Cerebellar cortex (tissue), 1 donor: ENCODE measurements around the gene ADGRB3.
"Not testable (repeated sequence)": the region's sequence is repeated elsewhere in the genome, so short reads cannot be mapped to it uniquely, and the experiment has no call there.

Experiments
- DNase-seq: peaks from one replicate; pipeline ENCODE4 v3.0.0-alpha.2; 2015; ENCODE audit warnings: low spot score

ADGRB3 gene

GRCh38 chr6:68790128-68790527 lies 155.0 kb downstream of the ADGRB3 start:
- not testable (repeated sequence) for DNase-seq

- DNase-seq: not testable (repeated sequence)
These were observed 179.9 kb downstream of the ADGRB3 start for GRCh38 chr6:68814976-68815375.

DNA sequence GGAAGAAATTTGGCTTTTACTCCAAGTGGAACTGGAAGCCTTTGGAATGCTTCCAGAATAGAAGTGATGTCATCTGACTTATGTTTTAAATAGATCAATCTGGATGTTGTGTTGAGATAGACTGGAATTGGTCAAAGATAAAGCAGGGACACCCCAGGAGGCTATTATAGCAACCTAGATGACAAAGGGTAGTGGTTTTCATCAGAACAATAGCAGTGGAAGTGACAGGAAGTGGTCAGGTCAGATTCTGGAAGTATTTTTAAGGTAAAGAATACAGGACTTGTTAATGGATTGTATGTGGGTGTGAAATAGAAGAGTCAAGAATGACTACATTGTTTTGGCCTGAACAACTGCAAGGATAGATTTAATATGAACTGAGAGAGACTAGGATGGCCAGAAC lies 191.4 kb downstream of the ADGRB3 start:
- no peak for DNase-seq

GRCh38 chr6:68834551-68834950 lies 199.5 kb downstream of the ADGRB3 start:
- peak; percentile 65 for DNase-seq

DNA sequence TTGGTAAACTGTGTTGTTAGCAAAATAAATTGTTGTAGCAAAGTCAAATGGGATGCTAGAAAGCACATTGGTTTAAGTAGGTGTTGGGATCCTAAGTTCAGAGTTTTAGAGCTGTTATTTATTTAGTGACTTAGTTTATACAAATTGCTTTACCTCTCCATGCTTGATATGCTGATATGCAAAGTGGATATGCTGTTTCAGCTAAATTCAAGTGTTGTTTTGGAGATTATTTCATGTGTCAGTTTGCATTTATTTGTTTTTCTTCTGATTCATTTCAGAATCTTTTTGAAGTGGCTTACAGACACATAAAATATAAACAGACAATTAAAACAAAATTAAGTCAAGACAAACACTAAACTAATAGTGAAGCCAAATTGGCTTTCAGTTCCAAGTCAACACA lies 203.5 kb downstream of the ADGRB3 start:
- no peak for DNase-seq

GRCh38 chr6:68852791-68853190 lies 217.7 kb downstream of the ADGRB3 start:
- no peak for DNase-seq

GRCh38 chr6:68859233-68859632 lies 224.2 kb downstream of the ADGRB3 start:
- no peak for DNase-seq

DNA sequence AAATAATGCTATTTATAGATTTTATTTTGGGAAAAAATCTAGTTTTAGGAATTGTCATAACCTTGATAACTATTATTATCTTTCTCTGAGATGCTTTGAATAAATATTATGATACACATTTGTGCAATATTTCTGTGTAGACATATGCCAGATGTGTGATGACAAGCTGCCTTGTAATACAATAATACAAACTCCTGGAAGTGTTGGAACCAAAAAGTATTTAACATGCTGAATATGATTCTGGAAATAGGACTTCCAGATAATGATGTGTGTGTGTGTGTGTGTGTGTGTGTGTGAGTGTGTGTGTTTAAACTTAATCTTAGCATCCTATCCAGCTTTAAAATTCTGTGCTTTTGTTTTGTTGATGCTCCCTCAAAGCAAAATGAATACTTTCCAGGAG lies 233.6 kb downstream of the ADGRB3 start:
- no peak for DNase-seq

DNA sequence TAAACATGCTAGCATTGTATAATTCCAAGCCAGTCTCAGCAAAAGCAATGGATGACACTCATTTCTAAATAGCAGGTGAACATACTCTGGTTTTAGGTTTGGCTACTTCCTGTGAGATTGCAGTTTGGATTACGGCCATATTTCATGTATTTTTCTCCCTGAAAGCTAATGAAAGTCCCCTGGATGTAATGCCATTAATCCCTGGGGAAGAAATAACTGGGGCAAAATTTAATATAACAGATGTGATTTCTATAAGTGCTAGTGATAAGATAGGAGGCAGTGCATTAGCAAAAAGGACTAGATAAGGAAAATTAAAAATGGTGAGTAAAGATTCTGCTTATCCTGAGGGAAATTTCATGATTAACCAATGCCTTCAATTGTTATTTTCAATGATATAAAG lies 238.2 kb downstream of the ADGRB3 start:
- peak; percentile 26 for DNase-seq

GRCh38 chr6:68874747-68875146 lies 239.7 kb downstream of the ADGRB3 start:
- no peak for DNase-seq

DNA sequence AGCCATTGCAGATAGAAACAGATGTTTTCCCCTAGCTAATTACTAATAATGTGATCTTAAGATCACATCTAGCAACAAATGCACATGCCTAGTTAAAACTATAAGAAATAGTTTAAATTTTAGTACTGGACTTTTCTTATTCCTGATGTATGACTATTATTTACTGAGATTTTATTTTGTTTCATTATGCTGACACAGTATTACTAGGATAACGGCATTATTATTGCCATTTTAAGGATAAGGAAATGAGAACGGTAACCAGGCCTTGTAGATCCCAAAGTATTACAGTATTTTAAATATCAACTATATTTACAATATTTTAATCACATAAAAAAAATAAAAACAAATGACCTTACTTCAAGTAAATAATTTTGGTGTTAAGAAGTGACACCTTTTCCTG lies 240.3 kb downstream of the ADGRB3 start:
- DNase-seq: no peak

- DNase-seq: peak; percentile 32
These were observed 241.9 kb downstream of the ADGRB3 start for GRCh38 chr6:68876792-68877493.

DNA sequence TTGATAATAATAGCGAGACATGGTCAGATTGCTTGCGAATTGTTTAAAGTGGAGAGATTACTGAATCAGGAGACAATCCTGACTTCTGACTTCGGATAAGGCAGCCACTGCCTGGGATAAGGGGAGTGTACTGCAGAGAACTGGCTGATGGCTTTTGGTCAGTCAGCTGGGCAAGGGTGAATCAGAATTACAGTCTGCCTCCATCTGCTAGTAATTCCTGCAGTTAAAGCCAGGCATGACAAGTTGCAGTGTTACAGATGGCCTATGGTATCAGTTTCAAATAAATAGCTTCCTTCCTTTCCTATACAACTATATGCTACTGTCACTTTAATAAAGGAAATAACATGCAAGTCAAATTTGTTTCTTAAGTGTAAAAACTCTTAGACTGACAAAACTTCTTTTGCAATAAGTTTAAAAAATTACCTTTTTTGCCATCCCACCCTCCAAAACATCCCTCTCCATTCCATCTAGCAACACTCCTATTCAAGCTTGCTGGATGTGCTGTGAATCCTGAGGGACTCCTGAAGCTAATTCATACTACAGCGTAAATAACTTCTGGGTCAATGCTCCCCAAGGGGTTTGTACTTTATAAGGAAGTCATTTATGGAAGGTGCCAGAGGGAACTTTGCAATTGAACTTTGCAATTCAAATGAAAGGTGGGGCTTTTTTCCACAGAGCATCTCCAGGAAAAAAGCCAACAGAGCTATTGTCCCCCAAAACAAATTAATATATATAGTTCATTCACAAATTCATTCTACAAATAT lies 245.2 kb downstream of the ADGRB3 start:
- peak; percentile 29 for DNase-seq

- DNase-seq: not testable (repeated sequence)
These were observed 248.2 kb downstream of the ADGRB3 start for GRCh38 chr6:68883325-68883724.

- no peak for DNase-seq
These were observed 256.3 kb downstream of the ADGRB3 start for GRCh38 chr6:68891419-68891818.

- DNase-seq: no peak
These were observed 257.4 kb downstream of the ADGRB3 start for GRCh38 chr6:68892452-68892851.

- no peak for DNase-seq
These were observed 260.8 kb downstream of the ADGRB3 start for GRCh38 chr6:68895929-68896328.

DNA sequence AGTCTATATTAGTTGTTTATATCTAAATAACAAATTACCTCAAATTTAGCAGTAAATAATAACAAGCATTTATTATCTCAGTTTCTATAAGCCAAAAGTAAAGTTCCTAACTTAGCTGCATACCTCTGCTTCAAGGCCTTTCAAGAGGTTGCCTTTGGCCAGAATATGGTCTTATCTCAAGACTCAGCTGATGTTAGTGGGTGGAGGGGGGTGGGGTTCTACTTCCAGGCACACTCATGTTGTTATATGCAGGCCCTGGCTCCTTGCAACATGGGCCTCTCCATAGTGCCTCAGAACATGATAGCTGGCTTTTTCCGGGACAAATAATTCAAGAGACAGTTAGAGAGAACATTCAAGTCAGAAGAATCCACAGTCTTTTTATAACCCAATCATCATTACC lies 266.0 kb downstream of the ADGRB3 start:
- no peak for DNase-seq

- DNase-seq: no peak
These were observed 276.3 kb downstream of the ADGRB3 start for GRCh38 chr6:68911334-68911733.

DNA sequence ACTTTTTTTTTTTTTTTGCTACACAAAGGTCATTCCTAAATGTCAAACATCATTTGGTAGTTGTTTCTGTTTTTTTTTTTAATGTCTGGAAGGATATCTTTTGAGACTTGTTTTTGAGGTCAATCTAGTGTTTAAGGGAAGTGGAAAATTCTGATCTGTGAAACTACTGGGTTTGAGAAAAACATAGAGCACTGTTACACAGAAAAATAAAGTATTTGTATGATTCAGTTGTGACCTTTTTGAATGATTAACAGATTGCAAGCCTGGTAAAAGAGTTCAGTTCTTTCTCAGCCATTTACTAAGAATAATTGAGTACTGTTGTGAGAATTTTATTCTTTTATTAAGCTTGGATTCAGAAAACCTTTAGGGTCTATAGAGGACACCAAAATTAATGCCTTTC lies 276.7 kb downstream of the ADGRB3 start:
- no peak for DNase-seq

GRCh38 chr6:68912805-68913204 lies 277.7 kb downstream of the ADGRB3 start:
- not testable (repeated sequence) for DNase-seq

- no peak for DNase-seq
These were observed 280.5 kb downstream of the ADGRB3 start for GRCh38 chr6:68915586-68915985.

DNA sequence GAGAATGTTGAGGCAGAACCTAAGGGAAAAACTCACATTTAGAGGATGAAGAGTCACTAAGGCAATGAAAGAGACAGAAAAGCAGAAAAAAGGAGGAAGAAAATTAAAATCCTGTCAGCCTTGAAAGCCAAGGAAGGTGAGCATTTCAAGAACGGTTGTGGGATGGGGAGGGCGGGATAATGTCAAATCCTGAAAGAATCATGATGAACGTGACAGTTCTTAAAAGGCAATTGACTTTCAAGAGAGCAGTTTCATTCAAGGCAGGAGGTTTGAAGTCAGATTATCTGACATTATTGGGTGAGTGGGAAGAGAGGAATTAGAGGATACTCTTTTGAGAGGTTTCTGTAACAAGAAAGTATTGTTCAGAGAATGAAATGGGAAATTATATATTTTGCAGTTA lies 284.5 kb downstream of the ADGRB3 start:
- DNase-seq: no peak

DNA sequence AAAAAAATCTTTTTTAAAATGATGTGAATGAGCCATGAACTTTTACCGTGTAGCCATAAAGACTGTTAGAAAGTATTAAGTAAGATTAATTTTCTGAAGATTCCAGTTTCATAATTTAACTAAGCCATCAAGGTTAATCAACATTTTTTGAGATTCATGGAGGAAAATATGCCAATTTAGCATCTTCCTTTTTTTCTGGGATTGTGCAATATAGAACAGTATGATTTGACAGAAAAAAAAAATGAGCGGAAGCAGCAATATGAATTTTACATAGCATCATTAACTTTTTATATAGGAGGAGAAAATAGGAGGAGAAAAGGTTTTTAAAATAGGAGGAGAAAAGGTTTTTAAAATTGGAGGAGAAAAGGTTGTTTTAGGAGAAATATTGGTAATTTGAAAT lies 306.3 kb downstream of the ADGRB3 start:
- DNase-seq: no peak
